Right cardiac atrium (tissue), 5 donors: ENCODE results near the gene CLRN3. TPM values are rescaled to one million over a fixed set of nuclear protein-coding genes. Genes with fewer than 3 reads are reported as not detected.

Source experiments
- ATAC-seq, 2 donors: fragments of 200-7000 bp; cut with Tn5 transposase; one replicate each; pipeline versions ENCODE4 v1.8.0 to v1.9.1; 2020; ENCODE audit warnings: moderate library complexity in 2 of 2, mild to moderate bottlenecking in 1 of 2
- DNase-seq, 3 donors: peaks; one replicate each; pipeline ENCODE4 v3.0.0-alpha.2; 2020
- H3K27ac ChIP-seq: one replicate; pipeline ENCODE4 v1.5.1; 2013; ENCODE audit warnings: mild to moderate bottlenecking, low read length, control low read depth, moderate library complexity
- H3K27me3 ChIP-seq: one replicate; pipeline ENCODE4 v1.6.1; 2013; ENCODE audit not compliant: control insufficient read depth, insufficient read depth
- H3K4me1 ChIP-seq: one replicate; pipeline ENCODE4 v1.6.1; 2013; ENCODE audit warnings: low read length; ENCODE audit not compliant: control insufficient read depth, insufficient read depth
- H3K4me3 ChIP-seq: one replicate; pipeline ENCODE4 v1.5.1; 2013; ENCODE audit warnings: low read length, control low read depth
- H3K9me3 ChIP-seq: one replicate; pipeline ENCODE4 v1.6.1; 2013; ENCODE audit warnings: low read length; ENCODE audit not compliant: control insufficient read depth
- WGBS: extraction: QIAGEN DNeasy Blood & Tissue Kit; methylation state at CpG from one replicate; pipeline ENCODE4 v1.1.7; 2013; 5-methylcytosine and 5-hydroxymethylcytosine counted together
- intact Hi-C, 4 donors: fragments of 100-400 bp; cut with DNase I; formaldehyde crosslinking; loops; one replicate each; pipeline versions ENCODE4 v1.11.0 to v1.14.0; 2022 to 2023
- polyA plus RNA-seq: library from polyadenylated mRNA; stranded (reverse); fragments of 200-250 nt; gene quantifications from one replicate; pipeline ENCODE4 v1.2.3, GENCODE V29; 2013
- total RNA-seq, 4 donors: library from RNA; stranded (reverse); fragmentation: NEBNext Ultra II Directional; extraction: Animal tissue kit (Norgen Biotek cat#: 25700); gene quantifications; one replicate each; pipeline ENCODE4 v1.2.1, GENCODE V29; 2021
- donor health status: healthy with polysubstance abuse.
- donor health status: DM: no; HTN: yes; CAD: no.
- donor health status: DM: no; HTN: no; CAD: no.
- donor health status: DM: no; HTN: yes; CAD: no; lungs with severe emphysema.
- donor health status: DM: yes; HTN: yes; CAD: no.

Gene CLRN3
- total and polyA plus RNA-seq, 5 donors: not detected

GRCh38 chr10:127926455-127926854 is 33.7 kb upstream of the CLRN3 start:
- DNase-seq: peak in 1 of 3 donors; percentile 52
- no peaks in the 10 kb centered on the region for H3K9me3 ChIP-seq
- H3K27ac ChIP-seq: peak overlapping the region; percentile 23
- H3K27me3 ChIP-seq: no peaks in the 10 kb centered on the region
- 58% methylated on average over 8 of the region's 8 CpGs for whole genome bisulfite sequencing
- intact Hi-C loops: loop anchor here in 1 of 4 donors (10.0 kb wide), 1 partner anchor 48 kb away; no protein-coding TSS in a partner anchor
- peak; percentile 41 to 46 for ATAC-seq
- H3K4me1 ChIP-seq: peaks cover 9% of the 10 kb centered on the region
- H3K4me3 ChIP-seq: no peak overlapping the region

GRCh38 chr10:127925471-127926207 is 32.9 kb upstream of the CLRN3 start:
- H3K9me3 ChIP-seq: no peaks in the 10 kb centered on the region
- intact Hi-C loops: loop anchor here in 1 of 4 donors (10.0 kb wide), 1 partner anchor 49 kb away; no protein-coding TSS in a partner anchor
- ATAC-seq: no peak

GRCh38 chr10:127923646-127924045 is 30.9 kb upstream of the CLRN3 start:
- ATAC-seq: no peak
- H3K4me3 ChIP-seq: no peak overlapping the region
- 74% methylated on average over 1 of the region's 1 CpG for WGBS

More at GRCh38 chr10:127925471-127926207, 32.9 kb upstream of the CLRN3 start:
- no peak overlapping the region for H3K4me3 ChIP-seq
- WGBS: 77% methylated on average over 6 of the region's 6 CpGs
- H3K27me3 ChIP-seq: no peaks in the 10 kb centered on the region
- no peak for DNase-seq
- no peak overlapping the region for H3K27ac ChIP-seq
- peaks cover 9% of the 10 kb centered on the region for H3K4me1 ChIP-seq

GRCh38 chr10:127922675-127923366 is 30.1 kb upstream of the CLRN3 start:
- ATAC-seq: peak; percentile 82 to 86

More at GRCh38 chr10:127923646-127924045, 30.9 kb upstream of the CLRN3 start:
- H3K9me3 ChIP-seq: no peaks in the 10 kb centered on the region
- H3K27me3 ChIP-seq: no peaks in the 10 kb centered on the region
- intact Hi-C loops: loop anchor here in 1 of 4 donors (10.0 kb wide), 1 partner anchor 51 kb away; no protein-coding TSS in a partner anchor
- no peak for DNase-seq
- H3K4me1 ChIP-seq: peaks cover 19% of the 10 kb centered on the region
- H3K27ac ChIP-seq: peak overlapping the region; percentile 69

GRCh38 chr10:127922206-127922605 is 29.5 kb upstream of the CLRN3 start:
- ATAC-seq: no peak
- intact Hi-C loops: loop anchor here in 1 of 4 donors (10.0 kb wide), 1 partner anchor 53 kb away; no protein-coding TSS in a partner anchor
- H3K9me3 ChIP-seq: no peaks in the 10 kb centered on the region
- H3K27ac ChIP-seq: peak overlapping the region; percentile 69
- 95% methylated on average over 9 of the region's 9 CpGs for WGBS
- H3K4me3 ChIP-seq: no peak overlapping the region
- peaks cover 19% of the 10 kb centered on the region for H3K4me1 ChIP-seq
- no peaks in the 10 kb centered on the region for H3K27me3 ChIP-seq
- DNase-seq: no peak

More at GRCh38 chr10:127922675-127923366, 30.1 kb upstream of the CLRN3 start:
- H3K9me3 ChIP-seq: no peaks in the 10 kb centered on the region
- H3K4me1 ChIP-seq: peaks cover 19% of the 10 kb centered on the region
- H3K27me3 ChIP-seq: no peaks in the 10 kb centered on the region
- DNase-seq: peak; percentile 78 to 90 (median 90)
- H3K4me3 ChIP-seq: no peak overlapping the region
- whole genome bisulfite sequencing: 67% methylated on average over 12 of the region's 12 CpGs
- H3K27ac ChIP-seq: peak overlapping the region; percentile 69
- intact Hi-C loops: loop anchor here in 1 of 4 donors (10.0 kb wide), 1 partner anchor 52 kb away; no protein-coding TSS in a partner anchor

- intact Hi-C loops: loop anchor here in 1 of 4 donors (10.0 kb wide), 1 partner anchor 53 kb away; no protein-coding TSS in a partner anchor
- no peaks in the 10 kb centered on the region for H3K27me3 ChIP-seq
- 72% methylated on average over 2 of the region's 2 CpGs for WGBS
- peaks cover 19% of the 10 kb centered on the region for H3K4me1 ChIP-seq
- H3K27ac ChIP-seq: no peak overlapping the region
- peak in 1 of 2 donors; percentile 6 for ATAC-seq
- H3K4me3 ChIP-seq: no peak overlapping the region
- H3K9me3 ChIP-seq: no peaks in the 10 kb centered on the region
- DNase-seq: peak in 1 of 3 donors; percentile 65
Measured at GRCh38 chr10:127921753-127922145, 29.0 kb upstream of the CLRN3 start.

GRCh38 chr10:127921075-127921752 is 28.5 kb upstream of the CLRN3 start:
- WGBS: 88% methylated on average over 11 of the region's 11 CpGs
- peak overlapping the region; percentile 5 for H3K27ac ChIP-seq
- H3K4me1 ChIP-seq: peaks cover 19% of the 10 kb centered on the region
- ATAC-seq: no peak
- H3K27me3 ChIP-seq: no peaks in the 10 kb centered on the region
- H3K4me3 ChIP-seq: no peak overlapping the region
- intact Hi-C loops: loop anchor here in 1 of 4 donors (10.0 kb wide), 1 partner anchor 54 kb away; no protein-coding TSS in a partner anchor
- no peak for DNase-seq
- H3K9me3 ChIP-seq: no peaks in the 10 kb centered on the region

GRCh38 chr10:127920306-127921074 is 27.7 kb upstream of the CLRN3 start:
- ATAC-seq (no peak), DNase-seq (no peak)
- no peaks in the 10 kb centered on the region for H3K9me3 ChIP-seq
- H3K27me3 ChIP-seq: no peaks in the 10 kb centered on the region
- peak overlapping the region; percentile 43 for H3K27ac ChIP-seq
- peaks cover 17% of the 10 kb centered on the region for H3K4me1 ChIP-seq
- no peak overlapping the region for H3K4me3 ChIP-seq
- intact Hi-C loops: loop anchor here in 1 of 4 donors (10.0 kb wide), 1 partner anchor 54 kb away; no protein-coding TSS in a partner anchor
- WGBS: 86% methylated on average over 11 of the region's 11 CpGs

- peak in 1 of 3 donors; percentile 56 for DNase-seq
Measured at GRCh38 chr10:127919418-127920271, 26.9 kb upstream of the CLRN3 start.

More at GRCh38 chr10:127919418-127920271, 26.9 kb upstream of the CLRN3 start:
- 43% methylated on average over 12 of the region's 12 CpGs for WGBS
- Histone ChIP-seq H3K9me3 (no peaks in the 10 kb centered on the region), H3K27ac (peak overlapping the region; percentile 43), H3K4me3 (no peak overlapping the region), H3K27me3 (no peaks in the 10 kb centered on the region), H3K4me1 (peaks cover 16% of the 10 kb centered on the region)
- intact Hi-C loops: loop anchor here in 1 of 4 donors (10.0 kb wide), 1 partner anchor 55 kb away; no protein-coding TSS in a partner anchor
- ATAC-seq: peak in 1 of 2 donors; percentile 17
